HEK293 (cell line): ENCODE results near the gene PSORS1C1.
A peak's percentile ranks its signal among the peaks of the same experiment; 100 is the strongest.

Experiments used
- CTCF ChIA-PET: fragments of 350-600 bp; formaldehyde crosslinking; extraction: SDS; loops from one replicate; lab custom pipeline; 2021; ENCODE audit warnings: antibody characterized with exemption; lab: Yijun Ruan, JAX
- POLR2A ChIA-PET: fragments of 300-600 bp; formaldehyde crosslinking; extraction: SDS; loops from one replicate; lab custom pipeline; 2020; ENCODE audit warnings: antibody characterized with exemption, inconsistent platforms; lab: Yijun Ruan, JAX
- H3K27ac ChIP-seq: fragments of 200-500 bp; sonication (Bioruptor generic); 2 replicates; pipeline ENCODE4 v1.5.1; 2014; ENCODE audit warnings: low read depth, low read length, control low read depth, inconsistent platforms; ENCODE audit errors: extremely low read depth
- H3K36me3 ChIP-seq, 2 experiments: fragments of 200-500 bp in 1 of 2; sonication (Bioruptor generic) in 1 of 2; 1 replicate in 1 of 2; 2 replicates in 1 of 2; pipeline ENCODE4 v1.5.1; 2014 to 2017; ENCODE audit warnings: inconsistent platforms in 2 of 2, low read length in 2 of 2; ENCODE audit not compliant: control insufficient read depth in 2 of 2, insufficient read depth in 1 of 2
- H3K4me1 ChIP-seq: fragments of 200-500 bp; sonication (Bioruptor generic); 2 replicates; pipeline ENCODE4 v1.5.1; 2014; ENCODE audit warnings: mild to moderate bottlenecking, low read length, inconsistent platforms; ENCODE audit not compliant: control insufficient read depth, insufficient read depth
- H3K4me3 ChIP-seq: 2 replicates; pipeline ENCODE4 v1.5.1; 2011; ENCODE audit warnings: low read depth, mild to moderate bottlenecking, control low read depth, low read length, moderate library complexity
- H3K9me3 ChIP-seq: fragments of 200-500 bp; sonication (Bioruptor generic); 2 replicates; pipeline ENCODE4 v1.5.1; 2014; ENCODE audit warnings: low read depth, low read length, inconsistent platforms; ENCODE audit not compliant: control insufficient read depth, insufficient read depth
- BCL11A ChIP-seq: fragments of 450-650 bp; formaldehyde crosslinking; IDR thresholded peaks from 2 replicates; pipeline ENCODE4 v1.5.1; 2016; ENCODE audit warnings: low read depth, missing biosample characterization, missing genetic modification characterization
- KLF1 ChIP-seq: fragments of 450-650 bp; formaldehyde crosslinking; IDR thresholded peaks from 2 replicates; pipeline ENCODE4 v1.5.1; 2016; ENCODE audit warnings: missing biosample characterization, missing genetic modification characterization
- KLF10 ChIP-seq: fragments of 450-650 bp; IDR thresholded peaks from 2 replicates; pipeline ENCODE4 v1.5.1; 2018; ENCODE audit warnings: missing biosample characterization, mild to moderate bottlenecking, missing genetic modification characterization
- ZBTB1 ChIP-seq: fragments of 450-650 bp; formaldehyde crosslinking; IDR thresholded peaks from 2 replicates; pipeline ENCODE4 v1.5.1; 2016; ENCODE audit warnings: missing biosample characterization, missing genetic modification characterization
- ZBTB7A ChIP-seq: fragments of 450-650 bp; formaldehyde crosslinking; IDR thresholded peaks from 2 replicates; pipeline ENCODE4 v1.5.1; 2016; ENCODE audit warnings: low read depth, missing biosample characterization, missing genetic modification characterization
- ZFHX2 ChIP-seq: fragments of 450-650 bp; formaldehyde crosslinking; conservative IDR thresholded peaks from 2 replicates; pipeline ENCODE4 v1.5.1; 2016; ENCODE audit warnings: missing biosample characterization, missing genetic modification characterization
- ZIC2 ChIP-seq: fragments of 450-650 bp; formaldehyde crosslinking; IDR thresholded peaks from 2 replicates; pipeline ENCODE4 v1.5.1; 2016; ENCODE audit warnings: missing biosample characterization, missing genetic modification characterization
- ZNF132 ChIP-seq: fragments of 450-650 bp; formaldehyde crosslinking; IDR thresholded peaks from 2 replicates; pipeline ENCODE4 v1.5.1; 2017; ENCODE audit warnings: missing biosample characterization, missing genetic modification characterization, borderline replicate concordance
- ZNF146 ChIP-seq: fragments of 450-650 bp; formaldehyde crosslinking; IDR thresholded peaks from 2 replicates; pipeline ENCODE4 v1.5.1; 2016; ENCODE audit warnings: missing biosample characterization, missing genetic modification characterization
- ZNF169 ChIP-seq: fragments of 450-650 bp; formaldehyde crosslinking; IDR thresholded peaks from 2 replicates; pipeline ENCODE4 v1.5.1; 2016; ENCODE audit warnings: missing biosample characterization, missing genetic modification characterization
- ZNF23 ChIP-seq: fragments of 450-650 bp; formaldehyde crosslinking; IDR thresholded peaks from 2 replicates; pipeline ENCODE4 v1.5.1; 2016; ENCODE audit warnings: missing biosample characterization, missing genetic modification characterization, borderline replicate concordance
- ZNF24 ChIP-seq: fragments of 450-650 bp; formaldehyde crosslinking; IDR thresholded peaks from 2 replicates; pipeline ENCODE4 v1.5.1; 2016; ENCODE audit warnings: missing biosample characterization, missing genetic modification characterization
- ZNF335 ChIP-seq: fragments of 450-650 bp; formaldehyde crosslinking; conservative IDR thresholded peaks from 2 replicates; pipeline ENCODE4 v1.5.1; 2016; ENCODE audit warnings: missing biosample characterization, missing genetic modification characterization
- ZNF404 ChIP-seq: fragments of 450-650 bp; formaldehyde crosslinking; IDR thresholded peaks from 2 replicates; pipeline ENCODE4 v1.5.1; 2017; ENCODE audit warnings: missing biosample characterization, missing genetic modification characterization
- ZNF600 ChIP-seq: fragments of 450-650 bp; formaldehyde crosslinking; IDR thresholded peaks from 2 replicates; pipeline ENCODE4 v1.5.1; 2016; ENCODE audit warnings: missing biosample characterization, missing genetic modification characterization
- ZNF626 ChIP-seq: fragments of 450-650 bp; sonication (Bioruptor Pico); formaldehyde crosslinking; IDR thresholded peaks from 2 replicates; pipeline ENCODE4 v1.5.1; 2018; ENCODE audit warnings: missing biosample characterization, missing genetic modification characterization, inconsistent platforms
- TF ChIP-seq, protein P1 (sequence below): fragments of 450-650 bp; formaldehyde crosslinking; IDR thresholded peaks from 2 replicates; pipeline ENCODE4 v1.5.1; 2016; ENCODE audit warnings: missing biosample characterization, missing genetic modification characterization
- TF ChIP-seq, protein P2 (sequence below): fragments of 450-650 bp; formaldehyde crosslinking; IDR thresholded peaks from 2 replicates; pipeline ENCODE4 v1.5.1; 2017; ENCODE audit warnings: missing biosample characterization, missing genetic modification characterization
- TF ChIP-seq, protein P3 (sequence below): sonication (generic); formaldehyde crosslinking; IDR thresholded peaks from 2 replicates; pipeline ENCODE4 v1.8.1; 2022; ENCODE audit warnings: mild to moderate bottlenecking, moderate library complexity, missing genetic modification reagents
- TF ChIP-seq, protein P4 (sequence below): fragments of 450-650 bp; formaldehyde crosslinking; IDR thresholded peaks from 2 replicates; pipeline ENCODE4 v1.5.1; 2016; ENCODE audit warnings: missing biosample characterization, missing genetic modification characterization
- TF ChIP-seq, protein P5 (sequence below): fragments of 450-650 bp; formaldehyde crosslinking; IDR thresholded peaks from 2 replicates; pipeline ENCODE4 v1.5.1; 2016; ENCODE audit warnings: missing biosample characterization, missing genetic modification characterization
- TF ChIP-seq, protein P6 (sequence below): fragments of 450-650 bp; formaldehyde crosslinking; IDR thresholded peaks from 2 replicates; pipeline ENCODE4 v1.5.1; 2017; ENCODE audit warnings: missing biosample characterization, missing genetic modification characterization

Gene PSORS1C1

DNA sequence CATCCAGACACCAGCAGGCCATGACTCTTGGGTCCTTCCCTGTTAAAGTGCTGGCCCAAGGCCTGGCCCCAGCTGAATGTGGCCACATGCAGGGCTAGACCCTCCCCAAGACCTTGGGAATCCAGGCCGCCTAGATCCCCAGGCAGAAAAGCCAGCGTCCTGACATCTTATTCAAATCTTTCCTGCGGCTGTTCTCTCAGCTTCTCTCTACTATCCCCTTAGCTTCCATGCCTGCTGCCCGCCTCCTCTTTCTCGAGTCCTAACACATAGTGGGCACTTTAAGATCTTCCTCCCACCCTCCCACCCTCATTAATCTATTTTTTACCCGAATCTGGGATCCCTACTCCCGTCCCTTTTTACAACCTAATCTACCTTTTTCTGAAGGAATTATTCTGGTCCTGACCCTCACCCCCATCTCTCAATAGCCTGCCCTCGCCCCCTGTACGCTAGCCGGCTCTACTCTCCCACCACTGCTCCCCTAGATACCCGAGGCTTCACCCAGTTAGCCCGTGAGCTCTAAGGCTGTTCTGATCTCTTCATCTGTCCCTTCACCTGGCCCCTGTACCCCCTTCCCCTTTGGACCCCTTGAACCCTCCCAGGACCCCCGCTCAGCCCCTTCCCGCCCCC, 43.0 kb downstream of the PSORS1C1 start, which contains the start of gene CCHCR1 (continued):
- TF ChIP-seq ZBTB1 (tag by site-specific recombination), result no peak
- TF ChIP-seq, protein P1, sequence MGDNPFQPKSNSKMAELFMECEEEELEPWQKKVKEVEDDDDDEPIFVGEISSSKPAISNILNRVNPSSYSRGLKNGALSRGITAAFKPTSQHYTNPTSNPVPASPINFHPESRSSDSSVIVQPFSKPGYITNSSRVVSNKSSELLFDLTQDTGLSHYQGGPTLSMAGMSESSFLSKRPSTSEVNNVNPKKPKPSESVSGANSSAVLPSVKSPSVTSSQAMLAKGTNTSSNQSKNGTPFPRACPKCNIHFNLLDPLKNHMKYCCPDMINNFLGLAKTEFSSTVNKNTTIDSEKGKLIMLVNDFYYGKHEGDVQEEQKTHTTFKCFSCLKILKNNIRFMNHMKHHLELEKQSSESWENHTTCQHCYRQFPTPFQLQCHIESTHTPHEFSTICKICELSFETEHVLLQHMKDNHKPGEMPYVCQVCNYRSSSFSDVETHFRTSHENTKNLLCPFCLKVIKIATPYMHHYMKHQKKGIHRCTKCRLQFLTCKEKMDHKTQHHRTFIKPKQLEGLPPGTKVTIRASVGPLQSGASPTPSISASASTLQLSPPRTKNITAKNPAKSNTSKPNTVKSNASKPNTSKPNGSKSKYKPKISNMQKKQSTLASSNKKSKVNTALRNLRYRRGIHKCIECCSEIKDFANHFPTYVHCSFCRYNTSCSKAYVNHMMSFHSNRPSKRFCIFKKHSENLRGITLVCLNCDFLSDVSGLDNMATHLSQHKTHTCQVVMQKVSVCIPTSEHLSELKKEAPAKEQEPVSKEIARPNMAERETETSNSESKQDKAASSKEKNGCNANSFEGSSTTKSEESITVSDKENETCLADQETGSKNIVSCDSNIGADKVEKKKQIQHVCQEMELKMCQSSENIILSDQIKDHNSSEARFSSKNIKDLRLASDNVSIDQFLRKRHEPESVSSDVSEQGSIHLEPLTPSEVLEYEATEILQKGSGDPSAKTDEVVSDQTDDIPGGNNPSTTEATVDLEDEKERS (tag by site-specific recombination), result no peak
- peak; percentile 20 for TF ChIP-seq ZNF335 (tag by site-specific recombination)
- TF ChIP-seq, protein P2, sequence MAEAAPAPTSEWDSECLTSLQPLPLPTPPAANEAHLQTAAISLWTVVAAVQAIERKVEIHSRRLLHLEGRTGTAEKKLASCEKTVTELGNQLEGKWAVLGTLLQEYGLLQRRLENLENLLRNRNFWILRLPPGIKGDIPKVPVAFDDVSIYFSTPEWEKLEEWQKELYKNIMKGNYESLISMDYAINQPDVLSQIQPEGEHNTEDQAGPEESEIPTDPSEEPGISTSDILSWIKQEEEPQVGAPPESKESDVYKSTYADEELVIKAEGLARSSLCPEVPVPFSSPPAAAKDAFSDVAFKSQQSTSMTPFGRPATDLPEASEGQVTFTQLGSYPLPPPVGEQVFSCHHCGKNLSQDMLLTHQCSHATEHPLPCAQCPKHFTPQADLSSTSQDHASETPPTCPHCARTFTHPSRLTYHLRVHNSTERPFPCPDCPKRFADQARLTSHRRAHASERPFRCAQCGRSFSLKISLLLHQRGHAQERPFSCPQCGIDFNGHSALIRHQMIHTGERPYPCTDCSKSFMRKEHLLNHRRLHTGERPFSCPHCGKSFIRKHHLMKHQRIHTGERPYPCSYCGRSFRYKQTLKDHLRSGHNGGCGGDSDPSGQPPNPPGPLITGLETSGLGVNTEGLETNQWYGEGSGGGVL (tag by site-specific recombination), result peak; percentile 36; the same call in 1 of the 2 replicates
- TF ChIP-seq ZIC2, result peak; percentile 36

DNA sequence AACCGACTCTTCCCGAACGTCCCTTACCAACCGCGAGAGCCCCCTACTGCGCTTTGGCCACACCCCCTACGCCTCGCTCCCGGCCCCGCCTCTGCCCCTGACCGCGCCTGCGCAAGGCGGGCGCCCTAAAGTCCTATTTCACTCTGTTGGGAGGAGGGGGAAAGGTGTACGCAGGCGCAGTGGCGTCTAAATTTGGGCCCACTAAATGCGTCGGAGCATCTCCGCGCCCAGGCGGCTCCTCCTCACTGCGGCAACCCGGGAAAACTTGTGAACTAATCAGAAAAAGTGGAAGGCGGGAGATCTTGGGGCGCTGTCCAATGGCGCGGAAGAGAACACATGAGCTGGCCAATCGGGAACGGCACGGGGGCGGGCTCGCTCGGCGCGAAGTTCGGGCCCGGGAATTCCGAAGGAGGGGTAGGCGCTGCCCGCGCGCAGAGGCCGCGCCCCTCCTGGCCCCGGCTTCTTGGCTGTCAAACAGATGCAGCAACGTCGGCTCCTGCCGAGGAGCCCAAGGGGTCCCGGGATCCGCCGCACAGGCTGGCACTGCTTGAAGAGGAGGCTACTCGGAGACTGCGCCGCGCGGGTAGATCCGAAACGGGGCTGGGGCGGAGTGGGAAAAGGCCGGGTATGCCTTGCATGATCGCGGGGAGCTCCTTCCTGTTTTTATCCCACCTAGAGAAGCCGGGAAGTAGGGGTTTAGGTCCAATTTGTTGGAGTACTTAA, 43.7 kb downstream of the PSORS1C1 start, which contains the start of gene TCF19:
TCF19 (plus strand) TSS at position 450 of the 723 bp plus-strand sequence. CDS start 881 bp downstream, outside the sequence.
- H3K4me1 ChIP-seq, result peaks cover 9% of the 10 kb centered on the region
- peak within 1 kb of the TSS; percentile 70 for H3K27ac ChIP-seq
- ChIA-PET POLR2A (interaction anchor here (0.6 to 1.6 kb wide), 13 partner anchors 13 to 541 kb away, joined by 3 to 7 read pairs (median 3); partner anchors contain the start of genes HLA-B, MRPS18B and PPP1R10), CTCF (interaction anchor here (0.7 to 2.0 kb wide), 15 partner anchors 13 to 440 kb away, joined by 3 to 7 read pairs (median 4); partner anchors contain the start of gene PSORS1C2)
- H3K9me3 ChIP-seq, result no peaks in the 10 kb centered on the region
- H3K4me3 ChIP-seq, result peak within 1 kb of the TSS; percentile 68
- H3K36me3 ChIP-seq, result peaks cover 23 to 68% of the 10 kb centered on the region in 2 experiments
- TF ChIP-seq ZNF169 (tag by site-specific recombination) (no peak), ZFHX2 (tag by site-specific recombination) (peak; percentile 94), ZNF600 (tag by site-specific recombination) (peak; percentile 72), ZNF626 (tag by site-specific recombination) (no peak), ZNF24 (tag by site-specific recombination) (peak; percentile 54; the same call in 1 of the 2 replicates), ZNF132 (tag by site-specific recombination) (no peak), ZNF146 (tag by site-specific recombination) (0 out of 2 replicates have a peak, but pooled peaks have one; percentile 19), ZNF23 (no peak), ZNF404 (tag by site-specific recombination) (no peak), ZIC2 (no peak; the same call in 1 of the 2 replicates), ZNF335 (tag by site-specific recombination) (no peak), BCL11A (tag by site-specific recombination) (no peak), KLF1 (tag by site-specific recombination) (peak; percentile 25; the same call in 1 of the 2 replicates), KLF10 (tag by site-specific recombination) (peak; percentile 87), ZBTB7A (peak; percentile 74; the same call in 1 of the 2 replicates)
- TF ChIP-seq, protein P3, sequence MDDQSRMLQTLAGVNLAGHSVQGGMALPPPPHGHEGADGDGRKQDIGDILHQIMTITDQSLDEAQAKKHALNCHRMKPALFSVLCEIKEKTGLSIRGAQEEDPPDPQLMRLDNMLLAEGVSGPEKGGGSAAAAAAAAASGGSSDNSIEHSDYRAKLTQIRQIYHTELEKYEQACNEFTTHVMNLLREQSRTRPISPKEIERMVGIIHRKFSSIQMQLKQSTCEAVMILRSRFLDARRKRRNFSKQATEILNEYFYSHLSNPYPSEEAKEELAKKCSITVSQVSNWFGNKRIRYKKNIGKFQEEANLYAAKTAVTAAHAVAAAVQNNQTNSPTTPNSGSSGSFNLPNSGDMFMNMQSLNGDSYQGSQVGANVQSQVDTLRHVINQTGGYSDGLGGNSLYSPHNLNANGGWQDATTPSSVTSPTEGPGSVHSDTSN (CRISPR knock-in tag), result peak; percentile 91
- TF ChIP-seq, protein P4, sequence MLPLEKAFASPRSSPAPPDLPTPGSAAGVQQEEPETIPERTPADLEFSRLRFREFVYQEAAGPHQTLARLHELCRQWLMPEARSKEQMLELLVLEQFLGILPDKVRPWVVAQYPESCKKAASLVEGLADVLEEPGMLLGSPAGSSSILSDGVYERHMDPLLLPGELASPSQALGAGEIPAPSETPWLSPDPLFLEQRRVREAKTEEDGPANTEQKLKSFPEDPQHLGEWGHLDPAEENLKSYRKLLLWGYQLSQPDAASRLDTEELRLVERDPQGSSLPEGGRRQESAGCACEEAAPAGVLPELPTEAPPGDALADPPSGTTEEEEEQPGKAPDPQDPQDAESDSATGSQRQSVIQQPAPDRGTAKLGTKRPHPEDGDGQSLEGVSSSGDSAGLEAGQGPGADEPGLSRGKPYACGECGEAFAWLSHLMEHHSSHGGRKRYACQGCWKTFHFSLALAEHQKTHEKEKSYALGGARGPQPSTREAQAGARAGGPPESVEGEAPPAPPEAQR (tag by site-specific recombination), result no peak
- TF ChIP-seq, protein P5, sequence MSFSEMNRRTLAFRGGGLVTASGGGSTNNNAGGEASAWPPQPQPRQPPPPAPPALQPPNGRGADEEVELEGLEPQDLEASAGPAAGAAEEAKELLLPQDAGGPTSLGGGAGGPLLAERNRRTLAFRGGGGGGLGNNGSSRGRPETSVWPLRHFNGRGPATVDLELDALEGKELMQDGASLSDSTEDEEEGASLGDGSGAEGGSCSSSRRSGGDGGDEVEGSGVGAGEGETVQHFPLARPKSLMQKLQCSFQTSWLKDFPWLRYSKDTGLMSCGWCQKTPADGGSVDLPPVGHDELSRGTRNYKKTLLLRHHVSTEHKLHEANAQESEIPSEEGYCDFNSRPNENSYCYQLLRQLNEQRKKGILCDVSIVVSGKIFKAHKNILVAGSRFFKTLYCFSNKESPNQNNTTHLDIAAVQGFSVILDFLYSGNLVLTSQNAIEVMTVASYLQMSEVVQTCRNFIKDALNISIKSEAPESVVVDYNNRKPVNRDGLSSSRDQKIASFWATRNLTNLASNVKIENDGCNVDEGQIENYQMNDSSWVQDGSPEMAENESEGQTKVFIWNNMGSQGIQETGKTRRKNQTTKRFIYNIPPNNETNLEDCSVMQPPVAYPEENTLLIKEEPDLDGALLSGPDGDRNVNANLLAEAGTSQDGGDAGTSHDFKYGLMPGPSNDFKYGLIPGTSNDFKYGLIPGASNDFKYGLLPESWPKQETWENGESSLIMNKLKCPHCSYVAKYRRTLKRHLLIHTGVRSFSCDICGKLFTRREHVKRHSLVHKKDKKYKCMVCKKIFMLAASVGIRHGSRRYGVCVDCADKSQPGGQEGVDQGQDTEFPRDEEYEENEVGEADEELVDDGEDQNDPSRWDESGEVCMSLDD (tag by site-specific recombination), result peak; percentile 75; the same call in 1 of the 2 replicates
- TF ChIP-seq, protein P6, sequence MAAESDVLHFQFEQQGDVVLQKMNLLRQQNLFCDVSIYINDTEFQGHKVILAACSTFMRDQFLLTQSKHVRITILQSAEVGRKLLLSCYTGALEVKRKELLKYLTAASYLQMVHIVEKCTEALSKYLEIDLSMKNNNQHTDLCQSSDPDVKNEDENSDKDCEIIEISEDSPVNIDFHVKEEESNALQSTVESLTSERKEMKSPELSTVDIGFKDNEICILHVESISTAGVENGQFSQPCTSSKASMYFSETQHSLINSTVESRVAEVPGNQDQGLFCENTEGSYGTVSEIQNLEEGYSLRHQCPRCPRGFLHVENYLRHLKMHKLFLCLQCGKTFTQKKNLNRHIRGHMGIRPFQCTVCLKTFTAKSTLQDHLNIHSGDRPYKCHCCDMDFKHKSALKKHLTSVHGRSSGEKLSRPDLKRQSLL, result no peak
